Activated B cell treated with CpG ODN at 0.5 μM for 24 hours (primary cell): ENCODE results near the gene FGF3. TPM values are rescaled to one million over a fixed set of nuclear protein-coding genes. Genes with fewer than 3 reads are reported as not detected.

ENCODE experiments used
- ATAC-seq: fragments of 200-7000 bp; cut with Tn5 transposase; one replicate; pipeline ENCODE4 v1.10.0; 2021; ENCODE audit warnings: low read depth, mild to moderate bottlenecking, moderate library complexity
- CTCF ChIA-PET: fragments of 350-600 bp; sonication (Branson Sonifier 250); formaldehyde crosslinking; loops from one replicate; lab custom pipeline; 2021; ENCODE audit warnings: antibody characterized with exemption; lab: Charles Lee
- POLR2A ChIA-PET: fragments of 350-600 bp; sonication (Branson Sonifier 250); formaldehyde crosslinking; loops from one replicate; lab custom pipeline; 2021; ENCODE audit warnings: antibody characterized with exemption; lab: Charles Lee
- DNase-seq: peaks from one replicate; pipeline ENCODE4 v3.0.0; 2022
- H3K27ac Mint-ChIP-seq: one replicate; pipeline ENCODE4 v1.8.0; 2020; ENCODE audit warnings: mixed read lengths
- H3K27me3 Mint-ChIP-seq: one replicate; pipeline ENCODE4 v1.8.0; 2021; ENCODE audit warnings: mixed read lengths
- H3K36me3 Mint-ChIP-seq: one replicate; pipeline ENCODE4 v1.8.0; 2021; ENCODE audit warnings: low read depth, mixed read lengths
- H3K4me1 Mint-ChIP-seq: one replicate; pipeline ENCODE4 v1.8.0; 2021; ENCODE audit warnings: mixed read lengths
- H3K4me3 Mint-ChIP-seq: one replicate; pipeline ENCODE4 v1.8.0; 2020; ENCODE audit warnings: mild to moderate bottlenecking, mixed read lengths
- H3K9me3 Mint-ChIP-seq: one replicate; pipeline ENCODE4 v1.8.0; 2020; ENCODE audit warnings: mixed read lengths
- intact Hi-C: fragments of 100-400 bp; cut with micrococcal nuclease; formaldehyde crosslinking; loops from one replicate; pipeline ENCODE4 v1.15.1; 2024
- total RNA-seq: library from RNA; stranded (reverse); gene quantifications from 2 replicates; pipeline ENCODE4 v1.2.3, GENCODE V29; 2022
- TF ChIP-seq, protein P1 (sequence below): fragments of 200-600 bp; IDR thresholded peaks from one replicate; pipeline ENCODE4 v1.8.0; 2022; ENCODE audit warnings: antibody characterized with exemption, mild to moderate bottlenecking

Gene FGF3
- total RNA-seq, 1 donor from 2014 or later = not detected

GRCh38 chr11:69814411-69814810, 4.8 kb downstream of the FGF3 start:
- POLR2A ChIA-PET = no interaction called here
- H3K27me3 Mint-ChIP-seq = peaks cover 21% of the 10 kb centered on the region

DNA sequence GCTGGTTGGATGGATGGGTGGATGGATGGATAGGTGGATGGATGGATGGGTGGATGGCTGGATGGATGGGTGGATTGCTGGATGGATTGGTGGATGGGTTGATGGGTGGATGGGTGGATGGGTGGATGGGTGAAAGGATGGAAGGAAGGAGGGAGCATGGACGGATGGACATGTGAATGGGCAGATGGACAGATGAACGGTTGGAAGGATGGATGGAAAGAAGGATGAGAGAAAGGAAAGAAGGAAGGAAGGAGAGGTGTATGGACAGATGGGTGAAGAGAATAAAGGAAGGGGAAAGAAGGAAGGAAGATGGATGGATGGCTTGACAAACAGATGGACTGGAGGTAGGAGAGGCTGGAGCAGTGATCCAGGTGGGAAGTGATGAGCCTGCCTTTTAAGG, 5.4 kb downstream of the FGF3 start:
- no peaks in the 10 kb centered on the region for H3K36me3 Mint-ChIP-seq
- intact Hi-C loops = no loop called here
- TF ChIP-seq, protein P1, sequence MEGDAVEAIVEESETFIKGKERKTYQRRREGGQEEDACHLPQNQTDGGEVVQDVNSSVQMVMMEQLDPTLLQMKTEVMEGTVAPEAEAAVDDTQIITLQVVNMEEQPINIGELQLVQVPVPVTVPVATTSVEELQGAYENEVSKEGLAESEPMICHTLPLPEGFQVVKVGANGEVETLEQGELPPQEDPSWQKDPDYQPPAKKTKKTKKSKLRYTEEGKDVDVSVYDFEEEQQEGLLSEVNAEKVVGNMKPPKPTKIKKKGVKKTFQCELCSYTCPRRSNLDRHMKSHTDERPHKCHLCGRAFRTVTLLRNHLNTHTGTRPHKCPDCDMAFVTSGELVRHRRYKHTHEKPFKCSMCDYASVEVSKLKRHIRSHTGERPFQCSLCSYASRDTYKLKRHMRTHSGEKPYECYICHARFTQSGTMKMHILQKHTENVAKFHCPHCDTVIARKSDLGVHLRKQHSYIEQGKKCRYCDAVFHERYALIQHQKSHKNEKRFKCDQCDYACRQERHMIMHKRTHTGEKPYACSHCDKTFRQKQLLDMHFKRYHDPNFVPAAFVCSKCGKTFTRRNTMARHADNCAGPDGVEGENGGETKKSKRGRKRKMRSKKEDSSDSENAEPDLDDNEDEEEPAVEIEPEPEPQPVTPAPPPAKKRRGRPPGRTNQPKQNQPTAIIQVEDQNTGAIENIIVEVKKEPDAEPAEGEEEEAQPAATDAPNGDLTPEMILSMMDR = no peak
- no peak for DNase-seq
- H3K4me3 Mint-ChIP-seq = no peak overlapping the region
- ATAC-seq = no peak
- ChIA-PET CTCF (no interaction called here), POLR2A (no interaction called here)
- no peaks in the 10 kb centered on the region for H3K4me1 Mint-ChIP-seq
- peaks cover 22% of the 10 kb centered on the region for H3K27me3 Mint-ChIP-seq
- no peak overlapping the region for H3K27ac Mint-ChIP-seq
- H3K9me3 Mint-ChIP-seq = no peaks in the 10 kb centered on the region

More at GRCh38 chr11:69814411-69814810, 4.8 kb downstream of the FGF3 start:
- Mint-ChIP-seq H3K9me3 (no peaks in the 10 kb centered on the region), H3K4me3 (no peak overlapping the region), H3K4me1 (no peaks in the 10 kb centered on the region), H3K27ac (no peak overlapping the region), H3K36me3 (no peaks in the 10 kb centered on the region)
- TF ChIP-seq, protein P1 = no peak
- ATAC-seq = no peak
- CTCF ChIA-PET = no interaction called here
- intact Hi-C loops = no loop called here
- no peak for DNase-seq

- Mint-ChIP-seq H3K4me3 (no peak overlapping the region), H3K36me3 (no peaks in the 10 kb centered on the region), H3K27me3 (peaks cover 25% of the 10 kb centered on the region), H3K9me3 (no peaks in the 10 kb centered on the region), H3K4me1 (no peaks in the 10 kb centered on the region), H3K27ac (no peak overlapping the region)
- intact Hi-C loops = no loop called here
- no peak for ATAC-seq
- TF ChIP-seq, protein P1 = no peak
- CTCF ChIA-PET = no interaction called here
- POLR2A ChIA-PET = interaction anchor here (0.5 kb wide), 1 partner anchor 317 kb away, joined by 5 read pairs; no protein-coding TSS in a partner anchor
- DNase-seq = no peak
Measured at GRCh38 chr11:69812946-69813345, 6.3 kb downstream of the FGF3 start.

DNA sequence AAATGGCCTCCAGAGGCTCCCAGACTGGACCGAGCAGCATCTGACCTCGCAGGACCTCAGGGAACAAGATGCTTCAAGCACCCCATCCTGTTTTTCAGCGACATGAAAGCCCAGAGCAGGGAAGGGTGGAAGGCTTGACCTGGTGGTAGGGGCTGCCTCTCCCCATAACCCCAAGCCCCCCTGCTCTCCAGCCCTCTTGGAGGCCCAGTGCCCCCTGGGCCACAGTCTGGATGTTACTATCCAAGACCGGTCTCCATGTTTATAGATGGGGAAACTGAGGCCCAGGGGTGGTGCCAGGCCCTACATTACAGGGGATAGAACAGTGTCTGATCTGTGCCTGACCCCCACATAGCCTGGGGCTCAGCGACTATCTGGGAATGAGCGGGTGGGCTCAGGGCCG, 7.0 kb downstream of the FGF3 start:
- Mint-ChIP-seq H3K36me3 (no peaks in the 10 kb centered on the region), H3K27me3 (peaks cover 26% of the 10 kb centered on the region), H3K27ac (no peak overlapping the region), H3K9me3 (no peaks in the 10 kb centered on the region), H3K4me1 (no peaks in the 10 kb centered on the region), H3K4me3 (no peak overlapping the region)
- CTCF ChIA-PET = no interaction called here
- ATAC-seq = no peak
- intact Hi-C loops = no loop called here
- TF ChIP-seq, protein P1 = no peak
- no peak for DNase-seq
- POLR2A ChIA-PET = no interaction called here

DNA sequence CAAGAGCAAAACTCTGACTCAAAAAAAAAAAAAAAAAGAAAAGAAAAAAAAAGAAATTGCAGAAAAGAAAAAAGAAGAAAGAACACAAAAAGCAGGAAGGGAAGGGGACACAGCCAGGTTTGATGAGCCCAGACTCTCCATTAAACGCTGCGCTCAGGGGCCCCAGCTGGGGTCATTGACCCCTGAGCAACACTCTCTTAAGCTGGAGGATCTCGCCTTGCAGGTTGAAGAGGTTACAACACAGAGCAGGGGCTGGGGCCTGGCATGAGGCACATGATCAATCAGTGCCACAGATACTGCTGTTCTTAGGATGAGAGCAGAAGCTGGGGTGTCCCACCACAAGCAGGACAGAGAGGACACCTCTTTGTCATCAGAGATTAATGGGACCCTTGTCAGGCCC, 7.8 kb downstream of the FGF3 start:
- CTCF ChIA-PET = no interaction called here
- intact Hi-C loops = no loop called here
- Mint-ChIP-seq H3K27ac (no peak overlapping the region), H3K4me3 (no peak overlapping the region), H3K4me1 (no peaks in the 10 kb centered on the region), H3K9me3 (no peaks in the 10 kb centered on the region), H3K27me3 (peaks cover 24% of the 10 kb centered on the region), H3K36me3 (no peaks in the 10 kb centered on the region)
- TF ChIP-seq, protein P1 = no peak
- DNase-seq (no peak), ATAC-seq (no peak)
- POLR2A ChIA-PET = no interaction called here
